SK-N-SH treated with all-trans-retinoic acid at 6 μM for 48 hours (cell line): ENCODE measurements around the gene KCTD3.

Experiments
- ATAC-seq: fragments of 200-7000 bp; cut with Tn5 transposase; 3 replicates; pipeline ENCODE4 v1.9.1; 2020; ENCODE audit warnings: mild to moderate bottlenecking, moderate library complexity
- ARNTL ChIP-seq: fragments of 450-650 bp; formaldehyde crosslinking; IDR thresholded peaks from 2 replicates; pipeline ENCODE4 v1.5.0; 2020; ENCODE audit warnings: low read depth, mild to moderate bottlenecking, moderate library complexity, borderline replicate concordance
- BACH2 ChIP-seq: fragments of 250-450 bp; sonication (Bioruptor Pico); IDR thresholded peaks from 2 replicates; pipeline ENCODE4 v1.9.0; 2021; ENCODE audit warnings: mild to moderate bottlenecking, borderline replicate concordance
- CSDC2 ChIP-seq: fragments of 250-450 bp; sonication (Bioruptor Pico); IDR thresholded peaks from 2 replicates; pipeline ENCODE4 v1.5.0; 2020; ENCODE audit warnings: mild to moderate bottlenecking, moderate library complexity
- ESRRG ChIP-seq: fragments of 250-450 bp; sonication (Bioruptor Pico); IDR thresholded peaks from 2 replicates; pipeline ENCODE4 v1.6.1; 2021; ENCODE audit warnings: mild to moderate bottlenecking
- GLIS3 ChIP-seq: fragments of 250-450 bp; sonication (Bioruptor Pico); IDR thresholded peaks from 2 replicates; pipeline ENCODE4 v1.5.0; 2020; ENCODE audit warnings: mild to moderate bottlenecking, moderate library complexity
- ISL1 ChIP-seq: fragments of 250-450 bp; sonication (Bioruptor Pico); IDR thresholded peaks from 2 replicates; pipeline ENCODE4 v2.1.2; 2022; ENCODE audit warnings: mild to moderate bottlenecking, moderate library complexity
- OSR1 ChIP-seq: fragments of 250-450 bp; sonication (Bioruptor Pico); IDR thresholded peaks from 2 replicates; pipeline ENCODE4 v1.8.0; 2022; ENCODE audit warnings: moderate library complexity, mild to moderate bottlenecking, inconsistent platforms
- PPARA ChIP-seq: fragments of 250-450 bp; sonication (Bioruptor Pico); IDR thresholded peaks from 2 replicates; pipeline ENCODE4 v1.5.0; 2020; ENCODE audit warnings: mild to moderate bottlenecking, borderline replicate concordance
- RARB ChIP-seq: fragments of 250-450 bp; sonication (Bioruptor Pico); IDR thresholded peaks from 2 replicates; pipeline ENCODE4 v1.8.0; 2021; ENCODE audit warnings: mild to moderate bottlenecking, moderate library complexity
- SNAI2 ChIP-seq: fragments of 250-450 bp; sonication (Bioruptor Pico); IDR thresholded peaks from 2 replicates; pipeline ENCODE4 v1.5.0; 2020; ENCODE audit warnings: mild to moderate bottlenecking, moderate library complexity
- TCF4 ChIP-seq: fragments of 250-450 bp; sonication (Bioruptor Pico); IDR thresholded peaks from 2 replicates; pipeline ENCODE4 v1.8.0; 2021; ENCODE audit warnings: mild to moderate bottlenecking, moderate library complexity, borderline replicate concordance
- TOX ChIP-seq: fragments of 250-450 bp; sonication (Bioruptor Pico); IDR thresholded peaks from 2 replicates; pipeline ENCODE4 v1.8.0; 2021; ENCODE audit warnings: mild to moderate bottlenecking, moderate library complexity, borderline replicate concordance
- ZC3H10 ChIP-seq: fragments of 250-450 bp; sonication (Bioruptor Pico); IDR thresholded peaks from 2 replicates; pipeline ENCODE4 v1.5.1; 2021; ENCODE audit warnings: mild to moderate bottlenecking, moderate library complexity
- ZFP3 ChIP-seq: fragments of 250-450 bp; sonication (Bioruptor Pico); IDR thresholded peaks from 2 replicates; pipeline ENCODE4 v1.5.0; 2020; ENCODE audit warnings: mild to moderate bottlenecking, moderate library complexity
- ZFP30 ChIP-seq: fragments of 450-650 bp; formaldehyde crosslinking; IDR thresholded peaks from 2 replicates; pipeline ENCODE4 v1.5.0; 2022; ENCODE audit warnings: mild to moderate bottlenecking, moderate library complexity
- ZNF565 ChIP-seq: fragments of 450-650 bp; formaldehyde crosslinking; conservative IDR thresholded peaks from 2 replicates; pipeline ENCODE4 v1.5.0; 2020; ENCODE audit warnings: low read depth, mild to moderate bottlenecking, moderate library complexity
- ZNF70 ChIP-seq: fragments of 450-650 bp; formaldehyde crosslinking; IDR thresholded peaks from 2 replicates; pipeline ENCODE4 v1.5.0; 2020; ENCODE audit warnings: mild to moderate bottlenecking, moderate library complexity
- ZNF8 ChIP-seq: fragments of 450-650 bp; formaldehyde crosslinking; IDR thresholded peaks from 2 replicates; pipeline ENCODE4 v1.5.0; 2020; ENCODE audit warnings: mild to moderate bottlenecking, moderate library complexity
- TF ChIP-seq, protein P1 (sequence below): fragments of 250-450 bp; sonication (Bioruptor Pico); IDR thresholded peaks from 2 replicates; pipeline ENCODE4 v1.8.0; 2021; ENCODE audit warnings: low read depth, mild to moderate bottlenecking, moderate library complexity, borderline replicate concordance
- TF ChIP-seq, protein P2 (sequence below): fragments of 250-450 bp; sonication (Bioruptor Pico); IDR thresholded peaks from 2 replicates; pipeline ENCODE4 v1.5.0; 2020; ENCODE audit warnings: mild to moderate bottlenecking, moderate library complexity
- TF ChIP-seq, protein P3 (sequence below): fragments of 250-450 bp; sonication (Bioruptor Pico); IDR thresholded peaks from 2 replicates; pipeline ENCODE4 v1.5.1; 2020; ENCODE audit warnings: low read depth, mild to moderate bottlenecking, moderate library complexity
- TF ChIP-seq, protein P4 (sequence below): fragments of 250-450 bp; sonication (Bioruptor Pico); IDR thresholded peaks from 2 replicates; pipeline ENCODE4 v1.5.1; 2021; ENCODE audit warnings: mild to moderate bottlenecking, moderate library complexity

Gene KCTD3

DNA sequence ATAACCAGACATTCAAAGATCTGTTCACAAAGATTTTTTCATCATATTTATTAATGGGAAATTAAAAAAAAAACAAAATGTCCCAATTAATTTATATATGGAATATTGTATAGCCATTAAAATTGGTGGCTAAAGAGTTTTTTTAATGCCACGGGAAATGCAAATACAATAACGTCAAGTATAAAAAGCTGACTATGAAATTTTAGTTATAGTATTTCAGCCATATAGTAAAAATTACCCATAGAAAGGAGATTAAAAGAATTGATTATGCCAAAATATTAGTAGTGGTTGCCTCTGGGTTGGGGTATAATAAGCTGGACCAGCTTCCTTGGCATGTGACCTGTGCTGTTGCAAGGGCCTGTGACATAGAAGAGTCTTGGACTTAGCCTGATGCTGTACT, 78.8 kb downstream of the KCTD3 start:
- TF ChIP-seq GLIS3 (CRISPR knock-in tag) (no peak), SNAI2 (CRISPR knock-in tag) (no peak), ZFP30 (no peak), PPARA (CRISPR knock-in tag) (no peak), ISL1 (CRISPR knock-in tag) (no peak), ZFP3 (no peak), TCF4 (CRISPR knock-in tag) (no peak), ZNF70 (CRISPR knock-in tag) (no peak), TOX (no peak)
- TF ChIP-seq, protein P1, sequence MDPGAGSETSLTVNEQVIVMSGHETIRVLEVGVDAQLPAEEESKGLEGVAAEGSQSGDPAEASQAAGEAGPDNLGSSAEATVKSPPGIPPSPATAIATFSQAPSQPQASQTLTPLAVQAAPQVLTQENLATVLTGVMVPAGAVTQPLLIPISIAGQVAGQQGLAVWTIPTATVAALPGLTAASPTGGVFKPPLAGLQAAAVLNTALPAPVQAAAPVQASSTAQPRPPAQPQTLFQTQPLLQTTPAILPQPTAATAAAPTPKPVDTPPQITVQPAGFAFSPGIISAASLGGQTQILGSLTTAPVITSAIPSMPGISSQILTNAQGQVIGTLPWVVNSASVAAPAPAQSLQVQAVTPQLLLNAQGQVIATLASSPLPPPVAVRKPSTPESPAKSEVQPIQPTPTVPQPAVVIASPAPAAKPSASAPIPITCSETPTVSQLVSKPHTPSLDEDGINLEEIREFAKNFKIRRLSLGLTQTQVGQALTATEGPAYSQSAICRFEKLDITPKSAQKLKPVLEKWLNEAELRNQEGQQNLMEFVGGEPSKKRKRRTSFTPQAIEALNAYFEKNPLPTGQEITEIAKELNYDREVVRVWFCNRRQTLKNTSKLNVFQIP: no peak
- TF ChIP-seq, protein P2, sequence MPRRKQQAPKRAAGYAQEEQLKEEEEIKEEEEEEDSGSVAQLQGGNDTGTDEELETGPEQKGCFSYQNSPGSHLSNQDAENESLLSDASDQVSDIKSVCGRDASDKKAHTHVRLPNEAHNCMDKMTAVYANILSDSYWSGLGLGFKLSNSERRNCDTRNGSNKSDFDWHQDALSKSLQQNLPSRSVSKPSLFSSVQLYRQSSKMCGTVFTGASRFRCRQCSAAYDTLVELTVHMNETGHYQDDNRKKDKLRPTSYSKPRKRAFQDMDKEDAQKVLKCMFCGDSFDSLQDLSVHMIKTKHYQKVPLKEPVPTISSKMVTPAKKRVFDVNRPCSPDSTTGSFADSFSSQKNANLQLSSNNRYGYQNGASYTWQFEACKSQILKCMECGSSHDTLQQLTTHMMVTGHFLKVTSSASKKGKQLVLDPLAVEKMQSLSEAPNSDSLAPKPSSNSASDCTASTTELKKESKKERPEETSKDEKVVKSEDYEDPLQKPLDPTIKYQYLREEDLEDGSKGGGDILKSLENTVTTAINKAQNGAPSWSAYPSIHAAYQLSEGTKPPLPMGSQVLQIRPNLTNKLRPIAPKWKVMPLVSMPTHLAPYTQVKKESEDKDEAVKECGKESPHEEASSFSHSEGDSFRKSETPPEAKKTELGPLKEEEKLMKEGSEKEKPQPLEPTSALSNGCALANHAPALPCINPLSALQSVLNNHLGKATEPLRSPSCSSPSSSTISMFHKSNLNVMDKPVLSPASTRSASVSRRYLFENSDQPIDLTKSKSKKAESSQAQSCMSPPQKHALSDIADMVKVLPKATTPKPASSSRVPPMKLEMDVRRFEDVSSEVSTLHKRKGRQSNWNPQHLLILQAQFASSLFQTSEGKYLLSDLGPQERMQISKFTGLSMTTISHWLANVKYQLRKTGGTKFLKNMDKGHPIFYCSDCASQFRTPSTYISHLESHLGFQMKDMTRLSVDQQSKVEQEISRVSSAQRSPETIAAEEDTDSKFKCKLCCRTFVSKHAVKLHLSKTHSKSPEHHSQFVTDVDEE: no peak
- ATAC-seq: no peak

DNA sequence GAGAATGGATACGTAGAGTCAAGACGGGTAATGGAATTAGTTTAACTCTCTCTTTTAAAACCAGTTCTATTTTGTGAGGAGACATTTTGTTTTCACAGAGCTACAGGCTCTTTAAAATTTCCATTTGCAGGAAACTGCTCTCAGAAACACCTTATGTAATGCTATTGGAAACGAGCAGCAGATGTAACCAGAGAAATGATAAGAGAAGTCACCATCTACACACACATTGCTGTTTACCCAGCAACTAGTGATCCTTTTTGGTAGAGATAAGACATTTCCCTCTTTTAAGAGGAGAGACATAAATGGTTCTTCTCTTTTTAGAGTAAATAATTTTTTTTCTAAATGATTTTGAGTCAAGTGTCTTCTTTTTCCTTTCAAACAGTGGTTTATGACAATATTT, 80.6 kb downstream of the KCTD3 start:
- TF ChIP-seq CSDC2 (CRISPR knock-in tag) (no peak), ZC3H10 (CRISPR knock-in tag) (no peak), PPARA (CRISPR knock-in tag) (no peak), ZNF70 (CRISPR knock-in tag) (no peak), TCF4 (CRISPR knock-in tag) (no peak), ARNTL (CRISPR knock-in tag) (no peak), BACH2 (no peak), ZFP3 (no peak), GLIS3 (CRISPR knock-in tag) (no peak)
- TF ChIP-seq, protein P3, sequence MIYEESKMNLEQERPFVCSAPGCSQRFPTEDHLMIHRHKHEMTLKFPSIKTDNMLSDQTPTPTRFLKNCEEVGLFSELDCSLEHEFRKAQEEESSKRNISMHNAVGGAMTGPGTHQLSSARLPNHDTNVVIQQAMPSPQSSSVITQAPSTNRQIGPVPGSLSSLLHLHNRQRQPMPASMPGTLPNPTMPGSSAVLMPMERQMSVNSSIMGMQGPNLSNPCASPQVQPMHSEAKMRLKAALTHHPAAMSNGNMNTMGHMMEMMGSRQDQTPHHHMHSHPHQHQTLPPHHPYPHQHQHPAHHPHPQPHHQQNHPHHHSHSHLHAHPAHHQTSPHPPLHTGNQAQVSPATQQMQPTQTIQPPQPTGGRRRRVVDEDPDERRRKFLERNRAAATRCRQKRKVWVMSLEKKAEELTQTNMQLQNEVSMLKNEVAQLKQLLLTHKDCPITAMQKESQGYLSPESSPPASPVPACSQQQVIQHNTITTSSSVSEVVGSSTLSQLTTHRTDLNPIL (CRISPR knock-in tag): no peak
- TF ChIP-seq, protein P1: no peak
- no peak for ATAC-seq

DNA sequence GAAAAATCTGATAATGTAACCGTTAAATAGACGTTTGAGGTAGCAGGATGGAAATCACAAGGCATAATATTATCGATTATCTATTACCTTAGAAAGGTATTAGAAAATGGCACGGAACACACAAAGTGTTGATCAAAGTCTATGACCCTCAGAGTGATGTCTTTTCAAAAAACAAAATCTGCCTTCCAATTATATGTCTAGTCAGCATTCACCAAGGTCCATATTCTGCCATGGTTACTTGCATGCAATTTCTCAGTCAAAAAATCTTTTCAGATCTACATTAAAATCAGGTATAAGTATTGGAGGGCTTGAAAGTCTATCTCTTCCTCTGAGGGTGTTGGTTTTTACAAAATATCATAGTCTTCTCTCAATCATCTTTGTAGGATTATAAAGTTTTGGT, 81.9 kb downstream of the KCTD3 start:
- no peak for TF ChIP-seq ZFP30
- TF ChIP-seq, protein P1: no peak
- no peak for TF ChIP-seq SNAI2 (CRISPR knock-in tag)
- TF ChIP-seq, protein P4, sequence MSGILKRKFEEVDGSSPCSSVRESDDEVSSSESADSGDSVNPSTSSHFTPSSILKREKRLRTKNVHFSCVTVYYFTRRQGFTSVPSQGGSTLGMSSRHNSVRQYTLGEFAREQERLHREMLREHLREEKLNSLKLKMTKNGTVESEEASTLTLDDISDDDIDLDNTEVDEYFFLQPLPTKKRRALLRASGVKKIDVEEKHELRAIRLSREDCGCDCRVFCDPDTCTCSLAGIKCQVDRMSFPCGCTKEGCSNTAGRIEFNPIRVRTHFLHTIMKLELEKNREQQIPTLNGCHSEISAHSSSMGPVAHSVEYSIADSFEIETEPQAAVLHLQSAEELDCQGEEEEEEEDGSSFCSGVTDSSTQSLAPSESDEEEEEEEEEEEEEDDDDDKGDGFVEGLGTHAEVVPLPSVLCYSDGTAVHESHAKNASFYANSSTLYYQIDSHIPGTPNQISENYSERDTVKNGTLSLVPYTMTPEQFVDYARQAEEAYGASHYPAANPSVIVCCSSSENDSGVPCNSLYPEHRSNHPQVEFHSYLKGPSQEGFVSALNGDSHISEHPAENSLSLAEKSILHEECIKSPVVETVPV (CRISPR knock-in tag): no peak
- TF ChIP-seq PPARA (CRISPR knock-in tag): no peak
- TF ChIP-seq TOX: no peak
- TF ChIP-seq, protein P2: no peak
- no peak for TF ChIP-seq ZFP3
- TF ChIP-seq, protein P3 (CRISPR knock-in tag): no peak
- TF ChIP-seq ZNF565: no peak
- no peak for TF ChIP-seq TCF4 (CRISPR knock-in tag)
- TF ChIP-seq ZNF8 (CRISPR knock-in tag): no peak
- no peak for TF ChIP-seq GLIS3 (CRISPR knock-in tag)
- TF ChIP-seq BACH2: no peak
- no peak for TF ChIP-seq OSR1 (CRISPR knock-in tag)
- TF ChIP-seq CSDC2 (CRISPR knock-in tag): no peak
- TF ChIP-seq RARB: no peak
- no peak for TF ChIP-seq ISL1 (CRISPR knock-in tag)
- TF ChIP-seq ESRRG: no peak
- TF ChIP-seq ARNTL (CRISPR knock-in tag): no peak
- ATAC-seq: no peak
